Stimulated activated CD4-positive, alpha-beta T cell treated with anti-CD3 and anti-CD28 coated beads, Interleukin-4, amount 100 ng/mL, for 24 hours (primary cell): ENCODE measurements around the gene TMEM219.
"Not testable (repeated sequence)": the region's sequence is repeated elsewhere in the genome, so short reads cannot be mapped to it uniquely, and the experiment has no call there.

Source experiments
- DNase-seq: peaks from one replicate; pipeline ENCODE4 v3.0.0-alpha.2; 2020

Gene TMEM219, protein sequence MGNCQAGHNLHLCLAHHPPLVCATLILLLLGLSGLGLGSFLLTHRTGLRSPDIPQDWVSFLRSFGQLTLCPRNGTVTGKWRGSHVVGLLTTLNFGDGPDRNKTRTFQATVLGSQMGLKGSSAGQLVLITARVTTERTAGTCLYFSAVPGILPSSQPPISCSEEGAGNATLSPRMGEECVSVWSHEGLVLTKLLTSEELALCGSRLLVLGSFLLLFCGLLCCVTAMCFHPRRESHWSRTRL

DNA sequence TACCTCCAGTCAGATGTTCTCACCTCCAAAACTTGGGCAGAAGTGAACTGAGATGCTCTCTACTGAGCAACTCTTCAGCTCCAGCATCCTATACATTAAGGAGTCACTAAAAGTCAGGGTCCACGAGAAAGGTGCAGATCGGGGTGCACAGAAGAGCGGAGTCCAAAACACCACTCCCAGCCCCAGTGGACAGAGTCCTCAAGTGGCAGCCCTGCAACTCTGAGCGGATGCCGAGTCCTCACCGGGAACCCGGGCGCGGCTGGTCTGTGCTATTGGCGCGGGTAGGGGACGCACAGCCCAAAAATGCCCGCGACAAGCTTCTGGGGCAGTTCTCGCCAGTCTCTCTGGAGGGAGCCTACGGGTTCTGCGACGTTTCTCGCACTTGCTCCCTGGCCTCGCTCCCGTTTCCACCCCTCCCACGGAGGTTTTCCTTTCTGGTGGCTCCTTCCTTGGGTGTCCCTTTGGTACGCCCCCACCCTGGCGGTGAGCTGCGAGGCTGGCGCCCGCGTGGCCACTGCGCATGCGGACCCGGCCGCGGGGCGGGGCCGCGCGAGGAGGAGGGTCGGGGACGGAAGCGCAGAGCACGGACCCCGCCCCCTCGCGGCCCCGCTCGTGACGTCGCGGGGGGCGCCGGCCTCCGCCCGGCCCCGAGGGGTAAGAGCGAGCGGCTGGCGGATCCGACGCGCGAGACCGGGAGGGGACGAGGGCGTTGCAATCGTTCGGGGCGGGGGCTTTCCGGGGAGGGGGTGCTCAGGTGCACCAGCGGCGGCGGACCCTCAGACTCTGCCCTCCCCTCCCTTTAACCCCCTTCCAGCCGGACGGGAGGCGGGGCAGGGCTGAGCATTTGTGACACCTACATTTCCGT, at the start of gene TMEM219:
TSS of gene TMEM219 (plus strand) at position 601 of the 865 bp plus-strand sequence. CDS start 1,065 bp downstream, outside the sequence.
- DNase-seq, result peak; percentile 91

DNA sequence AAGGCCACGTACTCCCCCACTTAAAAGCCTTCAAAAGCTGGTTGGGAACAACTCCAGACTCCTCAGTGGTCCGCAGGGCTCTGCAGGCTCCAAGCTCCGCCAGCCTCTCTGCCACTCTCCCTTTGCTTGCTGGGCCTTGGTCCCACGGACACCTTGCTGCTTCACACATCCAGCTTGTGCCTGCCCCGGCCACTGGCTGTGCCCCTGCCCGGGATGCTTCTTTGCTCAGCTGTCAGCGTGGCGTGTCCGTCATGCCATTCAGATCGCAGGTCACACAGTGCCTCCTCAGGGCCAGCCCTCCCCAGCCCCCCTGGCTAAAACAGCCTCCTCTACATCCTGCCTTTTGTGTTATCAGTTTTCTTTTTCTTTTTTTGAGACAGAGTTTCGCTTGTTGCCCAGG, 49.8 kb upstream of the TMEM219 start:
- DNase-seq, result no peak

- no peak for DNase-seq
These were observed 48.4 kb upstream of the TMEM219 start for GRCh38 chr16:29913514-29913913.

DNA sequence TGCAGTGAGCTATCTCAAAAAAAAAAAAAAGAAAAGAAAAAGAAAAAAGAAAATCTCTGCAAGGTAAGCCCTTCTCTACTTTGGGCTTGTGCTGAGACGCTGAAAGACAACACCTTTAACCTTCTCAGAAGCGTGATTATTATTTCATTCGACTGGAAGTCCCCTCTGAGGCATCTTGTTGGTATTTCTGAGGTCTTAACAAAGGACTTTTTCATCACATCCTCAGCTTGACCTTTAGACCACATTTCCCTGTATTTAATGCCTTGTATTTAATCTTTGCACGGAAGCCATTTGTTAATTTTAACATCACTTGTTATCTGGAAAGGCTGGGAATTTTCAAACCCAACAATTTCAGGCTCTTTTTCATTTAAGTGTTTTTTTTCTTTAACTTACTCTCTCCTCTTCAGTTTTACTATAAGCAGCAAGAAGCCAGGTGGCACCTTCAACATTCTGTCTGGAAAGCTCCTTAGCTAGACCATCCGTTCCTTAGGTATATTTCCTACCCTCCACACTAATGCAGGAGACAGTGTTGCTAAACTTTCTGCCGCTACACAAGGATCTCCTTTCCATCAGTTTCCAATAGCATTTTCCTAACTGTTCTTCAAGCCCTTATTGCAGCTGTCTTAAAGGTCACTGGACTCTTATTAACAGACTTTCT, 46.2 kb upstream of the TMEM219 start:
- no peak for DNase-seq

GRCh38 chr16:29916979-29917378, 44.9 kb upstream of the TMEM219 start:
- no peak for DNase-seq

GRCh38 chr16:29920288-29921033, 41.4 kb upstream of the TMEM219 start:
- no peak for DNase-seq

DNA sequence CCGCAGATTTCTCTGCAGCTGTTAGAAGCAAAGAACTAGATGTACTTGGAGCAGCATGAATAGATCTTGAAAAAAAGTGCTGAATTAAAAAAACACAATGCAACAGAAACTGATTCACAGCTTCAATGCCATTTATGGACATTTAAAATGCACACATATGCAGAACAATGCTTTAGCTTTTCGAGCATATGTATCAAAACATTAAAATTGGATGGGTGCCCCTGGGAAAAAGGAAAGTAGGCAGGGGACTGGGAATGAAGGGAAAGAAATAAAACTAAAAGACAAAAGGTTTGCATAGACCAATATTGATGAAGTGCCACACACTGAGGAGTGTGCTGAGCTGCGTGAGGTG, 40.9 kb upstream of the TMEM219 start:
- no peak for DNase-seq

- DNase-seq, result no peak
These were observed 39.6 kb upstream of the TMEM219 start for GRCh38 chr16:29922326-29922725.

- DNase-seq, result no peak
These were observed 38.8 kb upstream of the TMEM219 start for GRCh38 chr16:29922986-29923501.

- no peak for DNase-seq
These were observed 36.6 kb upstream of the TMEM219 start for GRCh38 chr16:29925105-29925756.

GRCh38 chr16:29925781-29926710, 35.8 kb upstream of the TMEM219 start, which contains the start of gene KCTD13:
Gene KCTD13, minus strand, starts transcription at chr16:29926226. Its CDS starts 193 bp downstream, at chr16:29926033.
- DNase-seq, result peak; percentile 87

- DNase-seq, result no peak
These were observed 35.2 kb upstream of the TMEM219 start for GRCh38 chr16:29926711-29927052.

GRCh38 chr16:29927070-29927905, 34.6 kb upstream of the TMEM219 start:
- no peak for DNase-seq

DNA sequence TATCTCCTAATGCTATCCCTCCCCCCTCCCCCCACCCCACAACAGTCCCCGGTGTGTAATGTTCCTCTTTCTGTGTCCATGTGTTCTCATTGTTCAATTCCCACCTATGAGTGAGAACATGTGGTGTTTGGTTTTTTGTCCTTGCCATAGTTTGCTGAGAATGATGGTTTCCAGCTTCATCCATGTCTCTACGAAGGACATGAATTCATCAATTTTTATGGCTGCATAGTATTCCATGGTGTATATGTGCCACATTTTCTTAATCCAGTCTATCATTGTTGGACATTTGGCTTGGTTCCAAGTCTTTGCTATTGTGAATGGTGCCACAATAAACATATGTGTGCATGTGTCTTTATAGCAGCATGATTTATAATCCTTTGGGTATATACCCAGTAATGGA, 30.1 kb upstream of the TMEM219 start:
- not testable (repeated sequence) for DNase-seq

DNA sequence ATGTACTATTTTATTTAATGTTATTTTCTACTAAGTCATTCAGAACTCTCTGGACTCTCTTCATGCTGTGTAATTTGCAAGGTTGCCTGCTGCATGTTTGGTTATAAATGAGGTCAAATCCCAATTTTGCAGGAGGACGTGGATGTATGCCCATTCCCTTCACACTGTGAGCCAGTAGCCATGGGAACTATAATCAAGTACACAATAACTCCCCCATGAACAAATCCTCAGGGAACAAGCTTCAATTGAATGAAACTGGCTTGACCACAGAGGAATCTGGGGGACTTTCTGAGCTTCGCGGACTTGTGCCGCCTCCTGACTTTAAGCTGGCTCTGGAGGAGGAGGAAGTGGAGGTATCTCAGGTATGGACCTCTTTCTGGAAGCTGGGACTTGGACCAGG, 21.2 kb upstream of the TMEM219 start:
- no peak for DNase-seq

GRCh38 chr16:29943846-29944799, 17.8 kb upstream of the TMEM219 start:
- DNase-seq, result no peak

DNA sequence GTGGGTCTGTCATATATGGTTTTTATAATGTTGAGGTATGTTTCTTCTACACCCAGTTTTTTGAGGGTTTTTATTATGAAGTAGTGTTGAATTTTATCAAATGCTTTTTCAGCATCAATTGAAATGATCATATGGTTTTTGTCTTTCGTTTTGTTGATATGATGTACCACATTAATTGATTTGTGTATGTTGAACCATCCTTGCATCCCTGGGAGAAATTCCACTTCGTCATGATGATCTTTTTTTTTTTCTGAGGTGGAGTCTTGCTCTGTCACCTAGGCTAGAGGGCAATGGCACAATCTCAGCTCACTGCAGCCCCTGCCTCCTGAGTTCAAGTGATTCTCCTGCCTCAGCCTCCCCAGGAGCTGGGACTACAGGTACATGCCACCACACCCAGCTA, 14.0 kb upstream of the TMEM219 start:
- DNase-seq, result no peak

GRCh38 chr16:29950806-29951461, 10.9 kb upstream of the TMEM219 start:
- DNase-seq, result no peak
